Uterus (tissue), 4 donors: ENCODE data around the gene NLRP2B. TPM values are rescaled to one million over a fixed set of nuclear protein-coding genes. Genes with fewer than 3 reads are reported as not detected.

Experiments
- DNase-seq, 2 donors: peaks; one replicate each; pipeline ENCODE4 v3.0.0-alpha.2; 2019 to 2020
- H3K27ac ChIP-seq, 2 donors: fragments of 200-600 bp; sonication (generic); 1 replicate in 1 of 2; 2 replicates in 1 of 2; pipeline ENCODE4 v1.5.1; 2016 to 2018
- H3K27me3 ChIP-seq, 2 donors: fragments of 200-600 bp; sonication (generic); one replicate each; pipeline ENCODE4 v1.5.1; 2018 to 2019; ENCODE audit warnings: control low read depth in 1 of 2
- H3K36me3 ChIP-seq, 2 donors: fragments of 200-600 bp; sonication (generic); one replicate each; pipeline ENCODE4 v1.5.1; 2019; ENCODE audit warnings: control low read depth in 1 of 2
- H3K4me1 ChIP-seq, 2 donors: fragments of 200-600 bp; sonication (generic); one replicate each; pipeline ENCODE4 v1.5.1; 2018 to 2019; ENCODE audit warnings: control low read depth in 1 of 2
- H3K4me3 ChIP-seq, 2 donors: fragments of 200-600 bp; sonication (generic); 1 replicate in 1 of 2; 2 replicates in 1 of 2; pipeline ENCODE4 v1.5.1; 2018 to 2019; ENCODE audit warnings: mild to moderate bottlenecking in 1 of 2
- H3K9me3 ChIP-seq, 2 donors: fragments of 200-600 bp; sonication (generic); one replicate each; pipeline ENCODE4 v1.5.1; 2019; ENCODE audit warnings: control low read depth in 1 of 2
- POLR2A ChIP-seq, 2 donors: fragments of 450-650 bp; IDR thresholded peaks; one replicate each; pipeline ENCODE4 v1.6.1; 2016; ENCODE audit warnings: antibody characterized with exemption in 2 of 2, mild to moderate bottlenecking in 1 of 2, moderate library complexity in 1 of 2
- intact Hi-C: fragments of 100-400 bp; cut with DNase I; formaldehyde crosslinking; loops from one replicate; pipeline ENCODE4 v1.15.1; 2023; ENCODE audit warnings: low total_unique reads
- total RNA-seq, 4 donors: library from RNA; depleted of rRNA in 3 of 4; stranded (reverse); fragments of >200 nt in 3 of 4; gene quantifications; one replicate each; pipeline versions ENCODE4 v1.1.0 to v1.2.4, GENCODE V29; 2014 to 2023
- TF ChIP-seq, protein P1 (sequence below), 4 experiments: fragments of 200-600 bp in 2 of 4; fragments of 450-650 bp in 2 of 4; sonication (generic) in 2 of 4; IDR thresholded peaks; one replicate each; pipeline ENCODE4 v1.5.1; 2016 to 2019; ENCODE audit warnings: antibody characterized with exemption in 4 of 4, mild to moderate bottlenecking in 2 of 4, moderate library complexity in 1 of 4
- donor health status: DM: yes; HTN: yes; CAD: no.

NLRP2B gene
- total RNA-seq, 4 donors from 2014 or later, result 0.21 TPM; not detected in 3

DNA sequence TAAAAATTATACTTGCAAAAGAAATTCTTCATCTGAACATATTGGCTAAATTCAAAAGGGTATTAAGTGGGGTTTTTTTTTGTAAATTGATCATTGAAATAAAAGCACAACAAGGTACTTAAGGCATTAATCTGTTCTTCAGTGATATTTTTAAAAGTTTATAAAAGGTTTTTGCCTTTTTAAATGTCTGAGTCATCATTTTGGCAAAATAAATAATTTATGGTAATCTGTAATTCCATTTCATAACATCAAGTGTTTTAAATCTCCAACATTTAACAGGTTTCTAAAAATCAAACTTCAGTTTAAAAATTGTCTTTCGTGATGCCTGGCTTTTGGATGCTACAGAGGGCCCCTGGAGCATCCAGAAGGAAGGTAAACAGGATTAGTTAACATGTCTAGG is 27.4 kb downstream of the NLRP2B start:
- Histone ChIP-seq H3K36me3 (no peaks in the 10 kb centered on the region), H3K9me3 (no peaks in the 10 kb centered on the region), H3K4me3 (no peak overlapping the region), H3K4me1 (no peaks in the 10 kb centered on the region), H3K27me3 (no peaks in the 10 kb centered on the region), H3K27ac (no peak overlapping the region)
- DNase-seq, result no peak
- intact Hi-C loops, result no loop called here
- TF ChIP-seq, protein P1, sequence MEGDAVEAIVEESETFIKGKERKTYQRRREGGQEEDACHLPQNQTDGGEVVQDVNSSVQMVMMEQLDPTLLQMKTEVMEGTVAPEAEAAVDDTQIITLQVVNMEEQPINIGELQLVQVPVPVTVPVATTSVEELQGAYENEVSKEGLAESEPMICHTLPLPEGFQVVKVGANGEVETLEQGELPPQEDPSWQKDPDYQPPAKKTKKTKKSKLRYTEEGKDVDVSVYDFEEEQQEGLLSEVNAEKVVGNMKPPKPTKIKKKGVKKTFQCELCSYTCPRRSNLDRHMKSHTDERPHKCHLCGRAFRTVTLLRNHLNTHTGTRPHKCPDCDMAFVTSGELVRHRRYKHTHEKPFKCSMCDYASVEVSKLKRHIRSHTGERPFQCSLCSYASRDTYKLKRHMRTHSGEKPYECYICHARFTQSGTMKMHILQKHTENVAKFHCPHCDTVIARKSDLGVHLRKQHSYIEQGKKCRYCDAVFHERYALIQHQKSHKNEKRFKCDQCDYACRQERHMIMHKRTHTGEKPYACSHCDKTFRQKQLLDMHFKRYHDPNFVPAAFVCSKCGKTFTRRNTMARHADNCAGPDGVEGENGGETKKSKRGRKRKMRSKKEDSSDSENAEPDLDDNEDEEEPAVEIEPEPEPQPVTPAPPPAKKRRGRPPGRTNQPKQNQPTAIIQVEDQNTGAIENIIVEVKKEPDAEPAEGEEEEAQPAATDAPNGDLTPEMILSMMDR (IDR thresholded peaks at IDR 0.05), result no peak
- no peak for TF ChIP-seq POLR2A (IDR thresholded peaks at IDR 0.05)

- Histone ChIP-seq H3K27me3 (no peaks in the 10 kb centered on the region), H3K36me3 (no peaks in the 10 kb centered on the region), H3K27ac (no peak overlapping the region), H3K9me3 (no peaks in the 10 kb centered on the region), H3K4me1 (no peaks in the 10 kb centered on the region), H3K4me3 (no peak overlapping the region)
- intact Hi-C loops, result no loop called here
- DNase-seq, result no peak
- TF ChIP-seq POLR2A (IDR thresholded peaks at IDR 0.05), result no peak
These were observed 28.7 kb downstream of the NLRP2B start for GRCh38 chrX:57651169-57651919.

DNA sequence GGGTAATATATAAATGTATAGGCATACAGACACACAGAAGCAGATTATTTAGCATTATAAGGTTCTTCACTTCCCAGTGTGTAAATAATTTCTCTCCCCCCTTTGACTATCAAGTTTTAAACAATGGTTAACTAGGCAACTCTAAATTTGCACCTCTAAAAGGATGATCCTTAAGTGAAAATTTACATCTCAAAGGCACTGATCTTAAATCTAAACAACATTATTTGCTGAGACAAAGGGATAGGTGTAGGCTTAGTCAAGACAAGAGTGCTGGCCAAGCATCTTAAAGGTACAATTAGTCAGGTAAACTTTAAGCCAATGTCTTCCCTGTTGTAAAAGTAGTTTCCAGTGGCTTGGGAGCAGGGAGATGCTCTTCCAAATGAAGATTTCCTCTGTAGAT is 33.0 kb downstream of the NLRP2B start:
- Histone ChIP-seq H3K4me1 (no peaks in the 10 kb centered on the region), H3K27ac (no peak overlapping the region), H3K4me3 (no peak overlapping the region), H3K36me3 (no peaks in the 10 kb centered on the region), H3K9me3 (no peaks in the 10 kb centered on the region), H3K27me3 (peaks cover 0 to 3% of the 10 kb centered on the region in 2 donors)
- intact Hi-C loops, result no loop called here
- DNase-seq, result no peak
- TF ChIP-seq, protein P1 (IDR thresholded peaks at IDR 0.05), result no peak
- TF ChIP-seq POLR2A (IDR thresholded peaks at IDR 0.05), result no peak

GRCh38 chrX:57643698-57644097 is 36.4 kb downstream of the NLRP2B start:
- no peaks in the 10 kb centered on the region for H3K9me3 ChIP-seq
- no peak for DNase-seq
- peaks cover 0 to 3% of the 10 kb centered on the region in 2 donors for H3K27me3 ChIP-seq
- no peak for TF ChIP-seq POLR2A (IDR thresholded peaks at IDR 0.05)
- TF ChIP-seq, protein P1 (IDR thresholded peaks at IDR 0.05), result no peak
- H3K4me3 ChIP-seq, result no peak overlapping the region
- H3K4me1 ChIP-seq, result no peaks in the 10 kb centered on the region
- no peaks in the 10 kb centered on the region for H3K36me3 ChIP-seq
- intact Hi-C loops, result no loop called here
- H3K27ac ChIP-seq, result no peak overlapping the region

GRCh38 chrX:57641338-57641737 is 38.7 kb downstream of the NLRP2B start:
- H3K4me1 ChIP-seq, result no peaks in the 10 kb centered on the region
- no peaks in the 10 kb centered on the region for H3K36me3 ChIP-seq
- H3K27ac ChIP-seq, result no peak overlapping the region
- DNase-seq, result no peak
- peaks cover 0 to 3% of the 10 kb centered on the region in 2 donors for H3K27me3 ChIP-seq
- intact Hi-C loops, result no loop called here
- no peaks in the 10 kb centered on the region for H3K9me3 ChIP-seq
- no peak overlapping the region for H3K4me3 ChIP-seq
- no peak for TF ChIP-seq POLR2A (IDR thresholded peaks at IDR 0.05)
- TF ChIP-seq, protein P1 (IDR thresholded peaks at IDR 0.05), result no peak
